ENCODE results near the gene DOCK2.

DOCK2 gene

GRCh38 chr5:169875731-169876130 is 238.7 kb downstream of the DOCK2 start:
- H3K9ac ChIP-seq (ENCODE audit: low read length in 2 of 2), result no peak overlapping the region

DNA sequence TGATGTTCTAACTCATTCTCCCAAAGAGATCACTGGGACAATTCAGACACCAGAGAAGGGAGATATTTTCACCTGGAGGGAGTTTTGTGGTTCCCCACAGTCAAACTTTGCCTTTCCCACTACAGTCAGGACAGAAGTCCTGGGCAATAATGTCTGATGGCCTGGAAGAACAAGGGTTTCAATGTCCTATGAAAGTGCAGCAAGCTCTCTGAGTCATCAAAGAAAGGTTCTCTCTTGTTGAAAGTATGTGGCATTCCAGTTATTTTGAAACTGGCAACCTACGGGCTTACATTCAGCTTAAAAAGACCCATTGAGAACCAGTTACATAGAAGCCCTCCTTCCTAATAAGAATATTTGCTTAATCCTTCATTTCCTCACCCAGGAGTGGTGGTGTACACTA is 239.3 kb downstream of the DOCK2 start:
- Histone ChIP-seq H3K27me3 (ENCODE audit: control insufficient read depth in 1 of 2, insufficient read depth in 2 of 2, low read length in 2 of 2) (no peaks in the 10 kb centered on the region), H3K27ac (ENCODE audit: low read length) (no peak overlapping the region), H3K9ac (ENCODE audit: low read length in 2 of 2) (no peak overlapping the region), H3K4me1 (ENCODE audit: control insufficient read depth, insufficient read depth, low read length) (no peaks in the 10 kb centered on the region), H3K36me3 (ENCODE audit: control insufficient read depth in 2 of 2, insufficient read depth in 2 of 2, low read length in 2 of 2) (no peaks in the 10 kb centered on the region), H3K9me3 (ENCODE audit: control insufficient read depth in 2 of 2, low read length in 2 of 2) (no peaks in the 10 kb centered on the region), H3K4me3 (ENCODE audit: low read length in 2 of 2) (no peak overlapping the region)

More at GRCh38 chr5:169875731-169876130, 238.7 kb downstream of the DOCK2 start:
- H3K4me1 ChIP-seq (ENCODE audit: control insufficient read depth, insufficient read depth, low read length), result no peaks in the 10 kb centered on the region
- no peak overlapping the region for H3K4me3 ChIP-seq (ENCODE audit: low read length in 2 of 2)
- H3K27ac ChIP-seq (ENCODE audit: low read length), result no peak overlapping the region
- no peaks in the 10 kb centered on the region for H3K27me3 ChIP-seq (ENCODE audit: control insufficient read depth in 1 of 2, insufficient read depth in 2 of 2, low read length in 2 of 2)
- H3K9me3 ChIP-seq (ENCODE audit: control insufficient read depth in 2 of 2, low read length in 2 of 2), result no peaks in the 10 kb centered on the region
- no peaks in the 10 kb centered on the region for H3K36me3 ChIP-seq (ENCODE audit: control insufficient read depth in 2 of 2, insufficient read depth in 2 of 2, low read length in 2 of 2)

DNA sequence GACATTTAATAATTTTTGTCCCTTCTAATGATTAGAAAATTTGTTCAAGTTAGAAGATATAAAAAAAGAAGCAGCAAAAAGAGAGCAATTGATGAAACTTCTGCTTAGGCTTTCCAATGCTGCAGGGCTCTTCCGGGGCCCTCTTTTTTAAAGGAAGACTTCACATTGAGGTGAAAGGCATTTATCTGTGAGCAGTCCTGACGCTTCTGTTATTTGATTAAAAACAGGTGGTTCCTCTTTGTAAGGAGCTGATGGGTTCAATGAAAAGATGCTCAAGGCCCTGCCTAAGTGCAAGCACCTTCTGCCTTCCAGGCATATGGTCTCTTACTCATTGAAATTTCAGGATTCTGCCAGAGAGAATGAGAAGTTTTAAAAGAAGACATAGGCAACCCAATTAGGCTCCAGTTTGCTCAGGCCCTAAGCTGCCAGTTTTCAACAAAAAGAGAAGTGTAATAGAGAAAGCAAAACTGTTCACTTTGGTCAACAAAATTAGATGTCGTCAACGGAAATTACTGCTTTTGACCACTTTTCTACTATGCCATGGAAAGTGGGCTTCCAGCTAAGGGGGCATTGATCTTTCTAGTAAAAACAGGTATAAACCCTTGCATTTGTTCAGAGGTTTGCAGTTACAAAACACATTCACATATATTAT is 243.1 kb downstream of the DOCK2 start:
- no peak overlapping the region for H3K27ac ChIP-seq (ENCODE audit: low read length)

GRCh38 chr5:169880785-169881184 is 243.7 kb downstream of the DOCK2 start:
- Histone ChIP-seq H3K4me3 (ENCODE audit: low read length in 2 of 2) (no peak overlapping the region), H3K27me3 (ENCODE audit: control insufficient read depth in 1 of 2, insufficient read depth in 2 of 2, low read length in 2 of 2) (peaks cover 0 to 3% of the 10 kb centered on the region in 2 donors), H3K9ac (ENCODE audit: low read length in 2 of 2) (no peak overlapping the region), H3K4me1 (ENCODE audit: control insufficient read depth, insufficient read depth, low read length) (no peaks in the 10 kb centered on the region), H3K36me3 (ENCODE audit: control insufficient read depth in 2 of 2, insufficient read depth in 2 of 2, low read length in 2 of 2) (no peaks in the 10 kb centered on the region), H3K9me3 (ENCODE audit: control insufficient read depth in 2 of 2, low read length in 2 of 2) (no peaks in the 10 kb centered on the region), H3K27ac (ENCODE audit: low read length) (no peak overlapping the region)

More for the DNA sequence above, 243.1 kb downstream of the DOCK2 start:
- Histone ChIP-seq H3K9ac (ENCODE audit: low read length in 2 of 2) (no peak overlapping the region), H3K27me3 (ENCODE audit: control insufficient read depth in 1 of 2, insufficient read depth in 2 of 2, low read length in 2 of 2) (peaks cover 0 to 3% of the 10 kb centered on the region in 2 donors), H3K4me1 (ENCODE audit: control insufficient read depth, insufficient read depth, low read length) (no peaks in the 10 kb centered on the region), H3K9me3 (ENCODE audit: control insufficient read depth in 2 of 2, low read length in 2 of 2) (no peaks in the 10 kb centered on the region), H3K4me3 (ENCODE audit: low read length in 2 of 2) (no peak overlapping the region), H3K36me3 (ENCODE audit: control insufficient read depth in 2 of 2, insufficient read depth in 2 of 2, low read length in 2 of 2) (no peaks in the 10 kb centered on the region)

DNA sequence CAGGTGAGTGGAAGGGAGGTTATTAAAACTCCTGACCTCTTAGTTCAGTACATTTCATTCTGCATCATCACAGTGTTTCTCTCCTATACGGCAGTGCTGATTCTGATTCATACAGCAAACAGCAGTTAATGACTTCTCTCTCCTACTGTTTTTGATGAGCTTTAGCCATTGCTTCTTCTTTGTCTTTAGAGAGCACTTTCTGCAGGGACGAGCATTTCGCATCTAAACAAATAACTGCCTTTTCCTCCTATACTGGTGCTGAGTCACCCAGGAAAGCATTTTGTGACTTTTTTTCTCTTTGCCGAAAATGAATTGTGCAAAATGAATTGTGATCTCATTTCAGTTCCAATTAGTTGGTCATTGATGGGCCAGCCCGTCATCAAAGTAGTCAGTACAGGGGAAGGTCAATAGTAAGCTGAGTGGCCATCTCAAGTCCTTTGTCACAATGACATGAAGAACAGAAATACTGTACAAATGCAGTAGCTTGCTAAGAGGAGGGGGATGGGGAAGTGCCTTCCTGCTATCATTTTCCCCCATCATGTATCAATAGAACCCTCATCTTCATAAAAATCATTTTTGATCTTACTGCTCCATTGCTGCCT is 244.7 kb downstream of the DOCK2 start:
- Histone ChIP-seq H3K9ac (ENCODE audit: low read length in 2 of 2) (no peak overlapping the region), H3K9me3 (ENCODE audit: control insufficient read depth in 2 of 2, low read length in 2 of 2) (no peaks in the 10 kb centered on the region), H3K36me3 (ENCODE audit: control insufficient read depth in 2 of 2, insufficient read depth in 2 of 2, low read length in 2 of 2) (no peaks in the 10 kb centered on the region), H3K27me3 (ENCODE audit: control insufficient read depth in 1 of 2, insufficient read depth in 2 of 2, low read length in 2 of 2) (peaks cover 0 to 3% of the 10 kb centered on the region in 2 donors), H3K4me1 (ENCODE audit: control insufficient read depth, insufficient read depth, low read length) (no peaks in the 10 kb centered on the region), H3K4me3 (ENCODE audit: low read length in 2 of 2) (no peak overlapping the region), H3K27ac (ENCODE audit: low read length) (no peak overlapping the region)

GRCh38 chr5:169886033-169886432 is 249.0 kb downstream of the DOCK2 start:
- H3K9ac ChIP-seq (ENCODE audit: low read length in 2 of 2), result no peak overlapping the region
- H3K36me3 ChIP-seq (ENCODE audit: control insufficient read depth in 2 of 2, insufficient read depth in 2 of 2, low read length in 2 of 2), result no peaks in the 10 kb centered on the region
- no peak overlapping the region for H3K4me3 ChIP-seq (ENCODE audit: low read length in 2 of 2)
- H3K9me3 ChIP-seq (ENCODE audit: control insufficient read depth in 2 of 2, low read length in 2 of 2), result no peaks in the 10 kb centered on the region
- H3K27me3 ChIP-seq (ENCODE audit: control insufficient read depth in 1 of 2, insufficient read depth in 2 of 2, low read length in 2 of 2), result peaks cover 0 to 3% of the 10 kb centered on the region in 2 donors
- H3K27ac ChIP-seq (ENCODE audit: low read length), result no peak overlapping the region
- no peaks in the 10 kb centered on the region for H3K4me1 ChIP-seq (ENCODE audit: control insufficient read depth, insufficient read depth, low read length)

GRCh38 chr5:169886677-169887076 is 249.6 kb downstream of the DOCK2 start:
- no peak overlapping the region for H3K4me3 ChIP-seq (ENCODE audit: low read length in 2 of 2)
- H3K27ac ChIP-seq (ENCODE audit: low read length), result no peak overlapping the region
- no peaks in the 10 kb centered on the region for H3K36me3 ChIP-seq (ENCODE audit: control insufficient read depth in 2 of 2, insufficient read depth in 2 of 2, low read length in 2 of 2)
- H3K4me1 ChIP-seq (ENCODE audit: control insufficient read depth, insufficient read depth, low read length), result no peaks in the 10 kb centered on the region
- H3K27me3 ChIP-seq (ENCODE audit: control insufficient read depth in 1 of 2, insufficient read depth in 2 of 2, low read length in 2 of 2), result peaks cover 0 to 3% of the 10 kb centered on the region in 2 donors
- no peak overlapping the region for H3K9ac ChIP-seq (ENCODE audit: low read length in 2 of 2)
- no peaks in the 10 kb centered on the region for H3K9me3 ChIP-seq (ENCODE audit: control insufficient read depth in 2 of 2, low read length in 2 of 2)

DNA sequence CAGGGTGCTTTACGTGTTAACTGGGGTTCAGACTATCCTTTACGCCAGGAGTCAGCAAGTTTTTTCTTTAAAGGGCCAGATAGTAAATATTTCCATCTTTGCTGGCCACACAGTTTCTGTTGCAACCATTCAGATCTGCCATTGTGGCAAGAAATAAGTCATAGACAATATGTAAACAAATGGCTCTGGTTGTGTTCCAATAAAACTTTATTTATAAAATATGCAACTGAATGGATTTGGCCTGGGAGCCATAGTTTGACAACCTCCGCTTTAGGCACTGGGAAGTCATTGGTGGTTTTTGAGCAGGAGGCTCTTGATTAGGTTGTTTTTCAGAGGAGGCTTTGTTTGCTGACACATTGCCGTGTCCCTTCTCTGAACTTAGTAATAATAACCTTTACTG is 252.5 kb downstream of the DOCK2 start:
- H3K27ac ChIP-seq (ENCODE audit: low read length), result no peak overlapping the region
- no peak overlapping the region for H3K9ac ChIP-seq (ENCODE audit: low read length in 2 of 2)
- no peak overlapping the region for H3K4me3 ChIP-seq (ENCODE audit: low read length in 2 of 2)
- no peaks in the 10 kb centered on the region for H3K27me3 ChIP-seq (ENCODE audit: control insufficient read depth in 1 of 2, insufficient read depth in 2 of 2, low read length in 2 of 2)
- no peaks in the 10 kb centered on the region for H3K9me3 ChIP-seq (ENCODE audit: control insufficient read depth in 2 of 2, low read length in 2 of 2)
- H3K4me1 ChIP-seq (ENCODE audit: control insufficient read depth, insufficient read depth, low read length), result no peaks in the 10 kb centered on the region
- H3K36me3 ChIP-seq (ENCODE audit: control insufficient read depth in 2 of 2, insufficient read depth in 2 of 2, low read length in 2 of 2), result no peaks in the 10 kb centered on the region

GRCh38 chr5:169893010-169893409 is 255.9 kb downstream of the DOCK2 start:
- Histone ChIP-seq H3K9me3 (ENCODE audit: control insufficient read depth in 2 of 2, low read length in 2 of 2) (no peaks in the 10 kb centered on the region), H3K36me3 (ENCODE audit: control insufficient read depth in 2 of 2, insufficient read depth in 2 of 2, low read length in 2 of 2) (no peaks in the 10 kb centered on the region), H3K27me3 (ENCODE audit: control insufficient read depth in 1 of 2, insufficient read depth in 2 of 2, low read length in 2 of 2) (no peaks in the 10 kb centered on the region), H3K27ac (ENCODE audit: low read length) (no peak overlapping the region), H3K4me1 (ENCODE audit: control insufficient read depth, insufficient read depth, low read length) (no peaks in the 10 kb centered on the region), H3K9ac (ENCODE audit: low read length in 2 of 2) (no peak overlapping the region), H3K4me3 (ENCODE audit: low read length in 2 of 2) (no peak overlapping the region)

- no peak overlapping the region for H3K27ac ChIP-seq (ENCODE audit: low read length)
- H3K36me3 ChIP-seq (ENCODE audit: control insufficient read depth in 2 of 2, insufficient read depth in 2 of 2, low read length in 2 of 2), result no peaks in the 10 kb centered on the region
- no peak overlapping the region for H3K4me3 ChIP-seq (ENCODE audit: low read length in 2 of 2)
- H3K9me3 ChIP-seq (ENCODE audit: control insufficient read depth in 2 of 2, low read length in 2 of 2), result no peaks in the 10 kb centered on the region
- no peaks in the 10 kb centered on the region for H3K4me1 ChIP-seq (ENCODE audit: control insufficient read depth, insufficient read depth, low read length)
- H3K27me3 ChIP-seq (ENCODE audit: control insufficient read depth in 1 of 2, insufficient read depth in 2 of 2, low read length in 2 of 2), result no peaks in the 10 kb centered on the region
- no peak overlapping the region for H3K9ac ChIP-seq (ENCODE audit: low read length in 2 of 2)
Measured at GRCh38 chr5:169893571-169893970, 256.5 kb downstream of the DOCK2 start.

GRCh38 chr5:169895926-169896325 is 258.9 kb downstream of the DOCK2 start:
- Histone ChIP-seq H3K9me3 (ENCODE audit: control insufficient read depth in 2 of 2, low read length in 2 of 2) (no peaks in the 10 kb centered on the region), H3K9ac (ENCODE audit: low read length in 2 of 2) (no peak overlapping the region), H3K4me3 (ENCODE audit: low read length in 2 of 2) (no peak overlapping the region), H3K27ac (ENCODE audit: low read length) (no peak overlapping the region), H3K4me1 (ENCODE audit: control insufficient read depth, insufficient read depth, low read length) (no peaks in the 10 kb centered on the region), H3K27me3 (ENCODE audit: control insufficient read depth in 1 of 2, insufficient read depth in 2 of 2, low read length in 2 of 2) (no peaks in the 10 kb centered on the region), H3K36me3 (ENCODE audit: control insufficient read depth in 2 of 2, insufficient read depth in 2 of 2, low read length in 2 of 2) (peaks cover 0 to 2% of the 10 kb centered on the region in 2 donors)

All from stomach smooth muscle (tissue), 2 donors.